ENCODE data around the gene GMDS. TPM values are rescaled to one million over a fixed set of nuclear protein-coding genes. Genes with fewer than 3 reads are reported as not detected.

The GMDS gene
- polyA plus RNA-seq, 1 experiment = 7.1 TPM

DNA sequence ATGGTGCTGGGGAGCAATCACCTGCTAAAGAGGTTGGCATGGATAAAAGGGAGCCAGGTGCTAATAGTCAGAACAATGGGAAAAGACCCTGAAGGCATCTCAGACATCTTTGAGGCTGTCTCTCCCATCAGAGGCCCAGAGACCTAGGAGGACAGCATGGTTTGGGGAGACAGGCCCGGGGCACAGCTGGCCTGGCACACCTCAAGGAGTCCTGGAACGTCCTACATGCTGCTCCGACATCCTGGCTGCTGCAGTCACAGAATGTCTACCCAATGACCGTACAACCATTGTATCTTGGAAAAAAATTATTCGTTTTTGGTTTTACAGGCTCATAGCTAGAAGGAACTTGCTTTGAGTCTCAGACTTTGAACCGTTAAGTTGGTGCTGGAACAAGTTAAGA lies 4.4 kb downstream of the GMDS start:
- TF ChIP-seq, protein P1, sequence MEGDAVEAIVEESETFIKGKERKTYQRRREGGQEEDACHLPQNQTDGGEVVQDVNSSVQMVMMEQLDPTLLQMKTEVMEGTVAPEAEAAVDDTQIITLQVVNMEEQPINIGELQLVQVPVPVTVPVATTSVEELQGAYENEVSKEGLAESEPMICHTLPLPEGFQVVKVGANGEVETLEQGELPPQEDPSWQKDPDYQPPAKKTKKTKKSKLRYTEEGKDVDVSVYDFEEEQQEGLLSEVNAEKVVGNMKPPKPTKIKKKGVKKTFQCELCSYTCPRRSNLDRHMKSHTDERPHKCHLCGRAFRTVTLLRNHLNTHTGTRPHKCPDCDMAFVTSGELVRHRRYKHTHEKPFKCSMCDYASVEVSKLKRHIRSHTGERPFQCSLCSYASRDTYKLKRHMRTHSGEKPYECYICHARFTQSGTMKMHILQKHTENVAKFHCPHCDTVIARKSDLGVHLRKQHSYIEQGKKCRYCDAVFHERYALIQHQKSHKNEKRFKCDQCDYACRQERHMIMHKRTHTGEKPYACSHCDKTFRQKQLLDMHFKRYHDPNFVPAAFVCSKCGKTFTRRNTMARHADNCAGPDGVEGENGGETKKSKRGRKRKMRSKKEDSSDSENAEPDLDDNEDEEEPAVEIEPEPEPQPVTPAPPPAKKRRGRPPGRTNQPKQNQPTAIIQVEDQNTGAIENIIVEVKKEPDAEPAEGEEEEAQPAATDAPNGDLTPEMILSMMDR (IDR thresholded peaks at IDR 0.05; ENCODE audit: insufficient read depth, low read depth, low read length) = no peak
- Histone ChIP-seq H3K4me3 (ENCODE audit: low read depth, low read length) (no peak overlapping the region), H3K36me3 (ENCODE audit: control insufficient read depth, insufficient read depth, low read length) (no peaks in the 10 kb centered on the region), H3K27me3 (ENCODE audit: control insufficient read depth, insufficient read depth, low read length) (no peaks in the 10 kb centered on the region)
- CTCF ChIA-PET = no interaction called here
- DNase-seq (ENCODE audit: low read depth) = no peak
- POLR2A ChIA-PET = no interaction called here

DNA sequence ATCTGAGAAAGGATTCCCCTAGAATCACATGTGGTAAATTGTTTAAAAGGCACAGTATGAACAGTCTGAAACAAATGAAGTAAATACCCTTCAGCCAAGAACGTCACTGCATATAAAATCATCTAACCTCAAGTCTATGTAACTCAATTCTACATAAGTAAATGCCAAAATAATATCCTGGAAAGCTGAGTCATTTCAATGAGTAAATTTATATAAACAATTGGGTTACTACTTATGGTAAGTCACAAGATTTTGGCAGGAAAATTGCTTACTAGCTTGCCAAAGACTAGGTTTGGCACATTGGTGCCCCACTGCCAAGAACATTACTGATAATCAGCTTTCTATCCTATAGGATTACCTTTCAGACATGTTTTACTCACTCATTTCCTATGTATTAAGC lies 8.4 kb downstream of the GMDS start:
- no peaks in the 10 kb centered on the region for H3K27me3 ChIP-seq (ENCODE audit: control insufficient read depth, insufficient read depth, low read length)
- TF ChIP-seq, protein P1 (IDR thresholded peaks at IDR 0.05; ENCODE audit: insufficient read depth, low read depth, low read length) = no peak
- peak; percentile 59 for DNase-seq (ENCODE audit: low read depth)
- CTCF ChIA-PET = interaction anchor here (0.6 kb wide), 1 partner anchor 12 kb away, joined by 3 read pairs; no protein-coding TSS in a partner anchor
- POLR2A ChIA-PET = interaction anchor here (0.7 kb wide), 1 partner anchor 128 kb away, joined by 3 read pairs; no protein-coding TSS in a partner anchor
- H3K36me3 ChIP-seq (ENCODE audit: control insufficient read depth, insufficient read depth, low read length) = no peaks in the 10 kb centered on the region
- no peak overlapping the region for H3K4me3 ChIP-seq (ENCODE audit: low read depth, low read length)

DNA sequence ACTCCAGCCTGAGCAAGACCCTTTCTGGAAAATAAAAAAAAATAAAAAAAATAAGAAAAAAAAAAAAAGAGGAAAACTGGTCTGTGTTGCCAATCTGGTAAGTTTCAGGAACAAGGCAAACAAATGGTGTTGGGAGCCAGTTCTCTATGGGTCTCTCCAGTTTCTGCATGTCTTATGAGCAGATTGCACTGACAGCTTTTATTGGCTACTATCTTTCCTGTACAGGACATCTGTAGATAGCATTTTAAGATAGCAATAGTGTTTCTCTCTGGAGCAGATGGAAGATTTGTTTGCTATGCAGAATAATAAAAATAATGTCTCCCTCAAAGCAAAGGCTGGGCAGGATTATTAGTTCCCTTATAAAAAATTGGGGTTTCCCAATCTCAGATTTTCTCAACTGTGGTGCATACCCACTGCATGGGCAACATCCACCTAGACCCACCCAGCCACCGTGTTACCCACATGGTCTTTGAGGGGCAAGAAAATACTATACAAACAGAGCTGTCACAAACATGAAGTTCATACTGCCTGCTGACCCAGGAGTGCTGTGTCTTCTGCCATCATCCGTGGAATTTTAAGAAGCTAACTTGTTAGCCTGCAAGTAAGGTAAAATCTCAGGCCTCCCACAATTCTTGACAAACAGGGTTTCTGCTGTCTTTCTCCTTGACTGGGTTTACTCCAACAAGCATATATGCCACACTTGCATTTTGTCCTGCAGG lies 9.5 kb downstream of the GMDS start:
- POLR2A ChIA-PET = no interaction called here

DNA sequence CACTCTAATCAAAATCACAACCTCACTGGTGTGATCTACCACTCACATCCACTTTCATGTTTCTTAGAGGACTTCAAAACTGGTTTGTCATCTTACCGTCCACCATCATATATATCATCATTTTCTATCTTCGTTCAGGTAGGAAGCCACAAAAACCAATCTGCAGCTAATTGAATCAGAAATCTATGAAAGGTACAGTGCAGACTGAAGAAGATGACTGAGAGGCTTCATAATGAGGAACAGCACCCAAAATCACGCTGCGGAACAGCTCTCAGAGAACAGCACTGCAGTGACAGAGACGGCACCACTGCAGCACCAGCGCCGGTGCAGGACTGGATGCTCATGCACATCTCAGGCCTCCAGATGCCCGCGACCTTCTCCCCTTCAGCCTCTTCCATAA lies 13.0 kb downstream of the GMDS start:
- ChIA-PET POLR2A (no interaction called here), CTCF (no interaction called here)
- no peaks in the 10 kb centered on the region for H3K36me3 ChIP-seq (ENCODE audit: control insufficient read depth, insufficient read depth, low read length)
- TF ChIP-seq, protein P1 (IDR thresholded peaks at IDR 0.05; ENCODE audit: insufficient read depth, low read depth, low read length) = no peak
- H3K4me3 ChIP-seq (ENCODE audit: low read depth, low read length) = no peak overlapping the region
- H3K27me3 ChIP-seq (ENCODE audit: control insufficient read depth, insufficient read depth, low read length) = no peaks in the 10 kb centered on the region
- no peak for DNase-seq (ENCODE audit: low read depth)

More for the DNA sequence above, 9.5 kb downstream of the GMDS start:
- Histone ChIP-seq H3K36me3 (ENCODE audit: control insufficient read depth, insufficient read depth, low read length) (no peaks in the 10 kb centered on the region), H3K4me3 (ENCODE audit: low read depth, low read length) (no peak overlapping the region), H3K27me3 (ENCODE audit: control insufficient read depth, insufficient read depth, low read length) (no peaks in the 10 kb centered on the region)
- TF ChIP-seq, protein P1 (IDR thresholded peaks at IDR 0.05; ENCODE audit: insufficient read depth, low read depth, low read length) = no peak
- CTCF ChIA-PET = interaction anchor here (0.6 kb wide), 1 partner anchor 117 kb away, joined by 6 read pairs; no protein-coding TSS in a partner anchor
- no peak for DNase-seq (ENCODE audit: low read depth)

DNA sequence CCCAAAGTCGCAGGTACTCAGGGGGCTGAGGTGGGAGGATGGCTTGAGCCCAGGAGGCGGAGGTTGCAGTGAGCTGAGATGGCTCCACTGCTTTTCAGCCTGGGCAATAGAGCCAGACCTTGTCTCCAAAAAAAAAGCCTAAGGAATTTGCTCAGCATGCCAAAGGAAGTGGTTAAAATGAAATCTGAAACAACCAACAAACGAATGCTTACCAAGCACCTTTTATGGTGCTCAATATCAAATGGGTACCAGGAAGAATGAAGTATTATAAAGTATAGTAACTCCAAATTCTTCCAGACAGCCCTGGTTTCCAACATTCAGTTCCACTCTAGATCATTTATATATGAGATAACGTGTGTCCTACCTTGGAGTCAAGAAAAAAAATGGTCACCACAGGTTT lies 14.0 kb downstream of the GMDS start:
- POLR2A ChIA-PET = no interaction called here
- H3K36me3 ChIP-seq (ENCODE audit: control insufficient read depth, insufficient read depth, low read length) = no peaks in the 10 kb centered on the region
- no peaks in the 10 kb centered on the region for H3K27me3 ChIP-seq (ENCODE audit: control insufficient read depth, insufficient read depth, low read length)
- no peak for DNase-seq (ENCODE audit: low read depth)
- TF ChIP-seq, protein P1 (IDR thresholded peaks at IDR 0.05; ENCODE audit: insufficient read depth, low read depth, low read length) = no peak
- H3K4me3 ChIP-seq (ENCODE audit: low read depth, low read length) = no peak overlapping the region
- CTCF ChIA-PET = no interaction called here

Data from BJ (cell line).